ENCODE data around the gene HDAC11. TPM values are rescaled to one million over a fixed set of nuclear protein-coding genes. Genes with fewer than 3 reads are reported as not detected.

Gene HDAC11
- total and polyA plus RNA-seq, 2 of the 4 experiments (the other 2 are of a cell fraction), result 9.1 to 11.4 TPM

DNA sequence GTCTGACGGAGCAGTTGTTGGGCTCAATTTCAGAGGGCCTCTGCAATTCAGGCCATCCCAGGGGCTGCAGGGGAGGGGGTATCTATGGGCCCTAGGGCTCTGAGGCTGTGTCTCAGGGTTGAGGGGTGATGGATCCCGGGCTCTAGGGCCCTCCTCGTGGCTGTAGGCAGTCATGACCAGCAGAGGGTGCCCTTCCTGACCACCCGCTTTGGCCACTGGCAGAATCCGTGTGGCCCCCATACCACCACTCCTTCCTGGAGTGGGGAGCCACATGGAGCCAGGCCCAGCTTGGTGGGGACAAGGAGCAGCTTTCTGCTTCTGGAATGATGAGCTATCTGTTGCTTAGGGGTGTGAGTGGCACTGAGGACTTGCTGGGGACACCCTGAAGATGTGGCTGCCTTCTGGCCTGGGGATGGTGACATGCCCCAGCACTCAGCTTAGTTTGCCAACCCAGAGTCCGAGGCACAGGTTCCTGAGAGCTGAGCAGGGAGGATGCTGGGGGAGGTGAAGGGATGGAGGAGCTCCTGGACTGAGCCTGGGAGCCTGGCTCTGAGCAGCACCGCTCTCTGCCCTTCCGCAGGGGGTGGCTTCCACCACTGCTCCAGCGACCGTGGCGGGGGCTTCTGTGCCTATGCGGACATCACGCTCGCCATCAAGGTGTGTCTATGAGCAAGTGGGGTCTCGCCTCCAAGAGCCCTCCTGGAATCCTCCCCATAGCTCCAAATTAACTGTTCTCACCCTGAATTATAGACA lies 20.2 kb downstream of the HDAC11 start:
- 0 out of 2 replicates have a peak overlapping the region, but pooled peaks have one; percentile 7 for H4K91ac ChIP-seq (ENCODE audit: insufficient read depth, low read depth, low read length)
- dilution Hi-C loops (cut with HindIII; ENCODE audit: low sequenced_read_pairs, unreplicated experiment), result no loop called here
- H3K4me1 ChIP-seq (ENCODE audit: control insufficient read depth, insufficient read depth, low read length), result 0 out of 2 replicates have a peak, but pooled peaks cover 1% of the 10 kb centered on the region
- no peak overlapping the region; the same call in 1 of the 2 replicates for H3K4ac ChIP-seq (ENCODE audit: low read depth, low read length)
- H3K4me2 ChIP-seq (ENCODE audit: low read depth, low read length), result no peak overlapping the region
- H2AK9ac ChIP-seq (replicated peaks; ENCODE audit: low read depth, low read length, poor library complexity), result peak overlapping the region; percentile 78
- no peak overlapping the region for H3K18ac ChIP-seq (ENCODE audit: low read depth, low read length)
- H2BK20ac ChIP-seq (ENCODE audit: low read depth, low read length), result 0 out of 2 replicates have a peak overlapping the region, but pooled peaks have one; percentile 24
- no peak for DNase-seq
- H2AFZ ChIP-seq (replicated peaks; ENCODE audit: low read length, poor library complexity), result peak overlapping the region; percentile 7
- no peak overlapping the region for H3K23ac ChIP-seq (ENCODE audit: low read depth, low read length)
- H2BK120ac ChIP-seq (ENCODE audit: low read depth, low read length), result no peak overlapping the region
- H3K79me1 ChIP-seq (ENCODE audit: low read depth in 1 of 2, low read length in 2 of 2), result no peaks in the 10 kb centered on the region
- no peak overlapping the region for H3K27ac ChIP-seq (ENCODE audit: insufficient read depth, low read length)
- no peak overlapping the region for H3K14ac ChIP-seq (replicated peaks; ENCODE audit: low read depth, low read length)
- H3K36me3 ChIP-seq (ENCODE audit: control insufficient read depth, insufficient read depth, low read length), result no peaks in the 10 kb centered on the region
- no TSS peak for BruUV-seq (replicated peaks)
- 0 out of 2 replicates have a peak, but pooled peaks have one; percentile 39 for ATAC-seq (ENCODE audit: low read depth)
- POLR2A ChIA-PET (ENCODE audit: unreplicated experiment), result no interaction called here
- WGBS, 2 experiments (ENCODE audit: extremely low coverage in 2 of 2, insufficient read length in 1 of 2), result no CpG with 5 or more reads among the region's 15 CpGs
- H2AK5ac ChIP-seq (ENCODE audit: low read depth, low read length), result no peak overlapping the region; the same call in 1 of the 2 replicates
- no peak overlapping the region for H2BK15ac ChIP-seq (ENCODE audit: low read depth, low read length)
- no peaks in the 10 kb centered on the region for H4K20me1 ChIP-seq (ENCODE audit: insufficient read depth, low read length)
- no peaks in the 10 kb centered on the region for H3K27me3 ChIP-seq (ENCODE audit: control insufficient read depth, insufficient read depth, low read length)
- H3K9me3 ChIP-seq (ENCODE audit: control insufficient read depth, insufficient read depth, low read length), result no peaks in the 10 kb centered on the region
- no peak overlapping the region for H4K8ac ChIP-seq (ENCODE audit: low read depth in 2 of 2, low read length in 2 of 2)
- H3K56ac ChIP-seq (ENCODE audit: extremely low read depth, insufficient read depth, low read length), result no peak overlapping the region
- no peak overlapping the region for H2BK5ac ChIP-seq (ENCODE audit: low read depth, low read length, poor library complexity, severe bottlenecking)
- H4K5ac ChIP-seq (ENCODE audit: low read depth, low read length), result no peak overlapping the region
- H3K9ac ChIP-seq (ENCODE audit: low read depth, low read length), result no peak overlapping the region
- CTCF ChIA-PET, result interaction anchor here (0.6 to 3.7 kb wide), 2 partner anchors 148 to 170 kb away, joined by 3 to 34 read pairs; no protein-coding TSS in a partner anchor
- H3K9me1 ChIP-seq (ENCODE audit: insufficient read depth, low read length), result no peaks in the 10 kb centered on the region
- in situ Hi-C loops (cut with MboI; ENCODE audit: low sequenced_read_pairs), result no loop called here
- TF ChIP-seq POLR2A (IDR thresholded peaks at IDR 0.05; ENCODE audit: low read depth, low read length), result no peak
- TF ChIP-seq SMC3 (IDR thresholded peaks at IDR 0.05; ENCODE audit: low read depth, low read length), result peak; percentile 51
- TF ChIP-seq MAZ (IDR thresholded peaks at IDR 0.05; ENCODE audit: borderline replicate concordance, low read depth, low read length), result no peak
- TF ChIP-seq FOS (IDR thresholded peaks at IDR 0.05; ENCODE audit: low read depth, low read length), result no peak
- TF ChIP-seq MAFK (IDR thresholded peaks at IDR 0.05; ENCODE audit: low read depth, low read length), result no peak
- no peak for TF ChIP-seq BHLHE40 (IDR thresholded peaks at IDR 0.05; ENCODE audit: low read depth, low read length)
- TF ChIP-seq RAD21 (IDR thresholded peaks at IDR 0.05; ENCODE audit: low read length), result peak; percentile 49; the same call in 1 of the 2 replicates
- TF ChIP-seq NFE2L2 (IDR thresholded peaks at IDR 0.05; ENCODE audit: low read depth, low read length), result no peak
- TF ChIP-seq MXI1 (IDR thresholded peaks at IDR 0.05; ENCODE audit: borderline replicate concordance, low read depth, low read length), result no peak
- TF ChIP-seq CHD1 (IDR thresholded peaks at IDR 0.05; ENCODE audit: low read depth, low read length), result no peak
- TF ChIP-seq, protein P1, sequence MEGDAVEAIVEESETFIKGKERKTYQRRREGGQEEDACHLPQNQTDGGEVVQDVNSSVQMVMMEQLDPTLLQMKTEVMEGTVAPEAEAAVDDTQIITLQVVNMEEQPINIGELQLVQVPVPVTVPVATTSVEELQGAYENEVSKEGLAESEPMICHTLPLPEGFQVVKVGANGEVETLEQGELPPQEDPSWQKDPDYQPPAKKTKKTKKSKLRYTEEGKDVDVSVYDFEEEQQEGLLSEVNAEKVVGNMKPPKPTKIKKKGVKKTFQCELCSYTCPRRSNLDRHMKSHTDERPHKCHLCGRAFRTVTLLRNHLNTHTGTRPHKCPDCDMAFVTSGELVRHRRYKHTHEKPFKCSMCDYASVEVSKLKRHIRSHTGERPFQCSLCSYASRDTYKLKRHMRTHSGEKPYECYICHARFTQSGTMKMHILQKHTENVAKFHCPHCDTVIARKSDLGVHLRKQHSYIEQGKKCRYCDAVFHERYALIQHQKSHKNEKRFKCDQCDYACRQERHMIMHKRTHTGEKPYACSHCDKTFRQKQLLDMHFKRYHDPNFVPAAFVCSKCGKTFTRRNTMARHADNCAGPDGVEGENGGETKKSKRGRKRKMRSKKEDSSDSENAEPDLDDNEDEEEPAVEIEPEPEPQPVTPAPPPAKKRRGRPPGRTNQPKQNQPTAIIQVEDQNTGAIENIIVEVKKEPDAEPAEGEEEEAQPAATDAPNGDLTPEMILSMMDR (conservative IDR thresholded peaks at IDR 0.05; ENCODE audit: low read depth, low read length), result peak; percentile 45
- TF ChIP-seq RFX5 (IDR thresholded peaks at IDR 0.05; ENCODE audit: low read depth, low read length), result no peak
- H3K4me3 ChIP-seq (ENCODE audit: insufficient read depth, low read depth, low read length), result no peak overlapping the region
- intact Hi-C loops (cut with micrococcal nuclease), result no loop called here

All from IMR-90 (cell line).